B cell (primary cell): ENCODE results near the gene SNED1. TPM values are rescaled to one million over a fixed set of nuclear protein-coding genes. Genes with fewer than 3 reads are reported as not detected.

Source experiments
- ATAC-seq: fragments of 200-7000 bp; cut with Tn5 transposase; one replicate; pipeline ENCODE4 v1.10.0; 2021; ENCODE audit warnings: low read depth, mild to moderate bottlenecking, moderate number of reproducible peaks, moderate library complexity
- CTCF ChIA-PET: fragments of 350-600 bp; sonication (Branson Sonifier 250); formaldehyde crosslinking; loops from one replicate; lab custom pipeline; 2021; ENCODE audit warnings: antibody characterized with exemption, inconsistent platforms; lab: Charles Lee
- POLR2A ChIA-PET: fragments of 350-600 bp; sonication (Branson Sonifier 250); formaldehyde crosslinking; loops from one replicate; lab custom pipeline; 2021; ENCODE audit warnings: antibody characterized with exemption; lab: Charles Lee
- DNase-seq: peaks from one replicate; pipeline ENCODE4 v3.0.0; 2013
- H2AFZ ChIP-seq: 2 replicates; pipeline ENCODE4 v1.6.1; 2012; ENCODE audit warnings: mild to moderate bottlenecking, low read depth, low read length; ENCODE audit not compliant: insufficient read depth, poor library complexity, severe bottlenecking
- H3K27ac ChIP-seq, 2 donors: 1 replicate in 1 of 2; 2 replicates in 1 of 2; pipeline ENCODE4 v1.5.1; 2012 to 2013; ENCODE audit warnings: low read length in 2 of 2, mild to moderate bottlenecking in 2 of 2, moderate library complexity in 1 of 2
- H3K27me3 ChIP-seq, 4 experiments: fragments of 200-600 bp in 1 of 4; sonication (generic) in 1 of 4; replicated peaks in 1 of 4; 1 replicate in 2 of 4; 2 replicates in 2 of 4; pipeline versions ENCODE4 v1.6.1 to v1.7.0; 2013 to 2016; ENCODE audit warnings: low read length in 3 of 4, mild to moderate bottlenecking in 2 of 4, mixed read lengths in 1 of 4, moderate library complexity in 1 of 4; ENCODE audit not compliant: insufficient read depth in 4 of 4, control insufficient read depth in 3 of 4; ENCODE audit errors: control extremely low read depth in 1 of 4
- H3K36me3 ChIP-seq, 2 experiments: replicated peaks in 1 of 2; 1 replicate in 1 of 2; 2 replicates in 1 of 2; pipeline versions ENCODE4 v1.6.1 to v1.7.1; 2013; ENCODE audit warnings: low read length in 1 of 2; ENCODE audit not compliant: insufficient read depth in 2 of 2, control insufficient read depth in 1 of 2; ENCODE audit errors: control extremely low read depth in 1 of 2, extremely low read depth in 1 of 2
- H3K4me1 ChIP-seq, 2 donors: fragments of 200-600 bp in 1 of 2; sonication (generic) in 1 of 2; 1 replicate in 1 of 2; 2 replicates in 1 of 2; pipeline versions ENCODE4 v1.5.1 to v1.6.1; 2013 to 2017; ENCODE audit warnings: low read length in 2 of 2; ENCODE audit not compliant: control insufficient read depth in 2 of 2, insufficient read depth in 2 of 2
- H3K4me2 ChIP-seq: replicated peaks from 2 replicates; pipeline ENCODE3; 2012; ENCODE audit warnings: mild to moderate bottlenecking, low read depth, low read length; ENCODE audit not compliant: poor library complexity, severe bottlenecking
- H3K4me3 ChIP-seq, 5 experiments: fragments of 200-600 bp in 1 of 5; sonication (generic) in 1 of 5; 1 replicate in 3 of 5; 2 replicates in 2 of 5; pipeline versions ENCODE4 v1.5.1 to v1.7.0; 2011 to 2016; ENCODE audit warnings: low read length in 4 of 5, mild to moderate bottlenecking in 4 of 5, low read depth in 2 of 5, control low read depth in 1 of 5, moderate library complexity in 1 of 5; ENCODE audit not compliant: insufficient read depth in 1 of 5; ENCODE audit errors: control extremely low read depth in 1 of 5, extremely low read depth in 1 of 5
- H3K79me2 ChIP-seq: fragments of 200-600 bp; sonication (generic); one replicate; pipeline ENCODE4 v1.6.0; 2016; ENCODE audit warnings: low read length; ENCODE audit not compliant: control insufficient read depth, insufficient read depth
- H3K9ac ChIP-seq: fragments of 200-600 bp; sonication (generic); 2 replicates; pipeline ENCODE4 v1.6.1; 2017; ENCODE audit warnings: mild to moderate bottlenecking, low read length, moderate library complexity
- H3K9me3 ChIP-seq, 3 donors: one replicate each; pipeline versions ENCODE4 v1.6.1 to v1.7.1; 2013; ENCODE audit warnings: low read length in 2 of 3; ENCODE audit not compliant: control insufficient read depth in 2 of 3, insufficient read depth in 1 of 3; ENCODE audit errors: control extremely low read depth in 1 of 3
- H4K20me1 ChIP-seq: 2 replicates; pipeline ENCODE4 v1.6.0; 2012; ENCODE audit warnings: mild to moderate bottlenecking, low read length; ENCODE audit not compliant: insufficient read depth, control insufficient read depth, poor library complexity, severe bottlenecking
- H3K27ac Mint-ChIP-seq: one replicate; pipeline ENCODE4 v1.8.0; 2021; ENCODE audit warnings: mixed read lengths
- H3K27me3 Mint-ChIP-seq: one replicate; pipeline ENCODE4 v1.8.0; 2021; ENCODE audit warnings: mixed read lengths
- H3K4me1 Mint-ChIP-seq: one replicate; pipeline ENCODE4 v1.8.0; 2021; ENCODE audit warnings: mixed read lengths
- H3K4me3 Mint-ChIP-seq: one replicate; pipeline ENCODE4 v1.8.0; 2021; ENCODE audit warnings: mixed read lengths
- H3K9me3 Mint-ChIP-seq: one replicate; pipeline ENCODE4 v1.8.0; 2022; ENCODE audit warnings: mixed read lengths; ENCODE audit not compliant: insufficient read depth
- CTCF ChIP-seq: fragments of 200-600 bp; IDR thresholded peaks from one replicate; pipeline ENCODE4 v1.8.0; 2022; ENCODE audit warnings: antibody characterized with exemption, mild to moderate bottlenecking
- EZH2 ChIP-seq: IDR thresholded peaks from 2 replicates; pipeline ENCODE4 v1.6.1; 2012; ENCODE audit warnings: borderline replicate concordance, low read depth, mild to moderate bottlenecking, moderate library complexity, low read length; ENCODE audit not compliant: insufficient read depth, poor library complexity, severe bottlenecking
- WGBS: methylation state at CpG from one replicate; pipeline ENCODE4 v1.1.5; 2013; ENCODE audit warnings: missing lambda C conversion rate; ENCODE audit not compliant: insufficient coverage; 5-methylcytosine and 5-hydroxymethylcytosine counted together
- intact Hi-C: fragments of 100-400 bp; cut with micrococcal nuclease; formaldehyde crosslinking; loops from one replicate; pipeline ENCODE4 v1.10.0; 2022
- polyA plus RNA-seq: library from polyadenylated mRNA; depleted of rRNA; stranded (reverse); fragments of >200 nt; gene quantifications from 2 replicates; pipeline ENCODE4 v1.2.3, GENCODE V29; 2012
- total RNA-seq, 2 donors: library from RNA; stranded (reverse); fragments of 120-200 nt in 1 of 2; gene quantifications; 1 replicate in 1 of 2; 2 replicates in 1 of 2; pipeline versions ENCODE4 v1.2.3 to v1.2.4, GENCODE V29; 2013 to 2022

The SNED1 gene
- total and polyA plus RNA-seq, 2 donors (not counting 1 experiment from before 2014, with no cell fraction given), result 25.5 to 336 TPM

GRCh38 chr2:240953426-240954410 is 44.7 kb upstream of the SNED1 start:
- H3K79me2 ChIP-seq, result no peaks in the 10 kb centered on the region
- no peak overlapping the region for H3K27ac ChIP-seq
- POLR2A ChIA-PET, result no interaction called here
- 64% methylated on average over 3 of the region's 14 CpGs for WGBS
- Mint-ChIP-seq H3K4me1 (no peaks in the 10 kb centered on the region), H3K27ac (no peak overlapping the region), H3K9me3 (no peaks in the 10 kb centered on the region), H3K27me3 (peaks cover 7% of the 10 kb centered on the region), H3K4me3 (no peak overlapping the region)
- intact Hi-C loops, result no loop called here
- H3K4me3 ChIP-seq, result no peak overlapping the region
- no peaks in the 10 kb centered on the region for H3K4me1 ChIP-seq
- H3K9ac ChIP-seq, result no peak overlapping the region
- no peak overlapping the region for H2AFZ ChIP-seq
- no peaks in the 10 kb centered on the region for H3K36me3 ChIP-seq
- CTCF ChIA-PET, result no interaction called here
- H3K9me3 ChIP-seq, result no peaks in the 10 kb centered on the region
- no peak overlapping the region for H3K4me2 ChIP-seq
- no peak for DNase-seq
- H4K20me1 ChIP-seq, result no peaks in the 10 kb centered on the region
- no peak for ATAC-seq
- peaks cover 0 to 6% (median 0%) of the 10 kb centered on the region in 4 experiments for H3K27me3 ChIP-seq
- TF ChIP-seq CTCF, result no peak
- TF ChIP-seq EZH2, result no peak
